Lower leg skin (tissue), 3 donors: Measurements from ENCODE around the gene PCBD2.

Experiments used
- POLR2A ChIP-seq, 2 donors: fragments of 450-650 bp; IDR thresholded peaks; one replicate each; pipeline ENCODE4 v1.6.1; 2016 to 2017; ENCODE audit warnings: antibody characterized with exemption in 2 of 2, mild to moderate bottlenecking in 1 of 2, moderate library complexity in 1 of 2
- TF ChIP-seq, protein P1 (sequence below), 3 donors: fragments of 450-650 bp; IDR thresholded peaks; one replicate each; pipeline ENCODE4 v1.5.1; 2016; ENCODE audit warnings: antibody characterized with exemption in 3 of 3, mild to moderate bottlenecking in 3 of 3, moderate library complexity in 2 of 3

DNA sequence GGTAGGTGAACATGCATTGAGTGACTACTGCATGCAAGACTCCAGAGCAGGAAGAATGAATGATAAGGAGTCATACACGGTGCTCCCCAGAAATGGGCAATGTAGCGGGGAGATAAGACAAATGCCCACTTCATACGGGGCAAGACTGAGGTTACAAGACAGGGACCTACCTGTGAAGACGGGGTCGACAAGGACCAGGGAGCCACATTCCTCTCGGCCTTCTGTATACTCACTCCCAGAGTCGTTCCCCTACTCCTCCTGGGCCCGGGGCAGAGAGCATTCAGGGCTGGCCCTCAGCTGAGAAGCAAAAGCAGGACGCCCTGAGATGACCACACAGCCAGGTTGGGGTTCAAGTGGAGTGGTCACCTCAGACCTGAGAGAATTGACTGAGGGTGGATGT is 102.4 kb downstream of the PCBD2 start:
- TF ChIP-seq, protein P1, sequence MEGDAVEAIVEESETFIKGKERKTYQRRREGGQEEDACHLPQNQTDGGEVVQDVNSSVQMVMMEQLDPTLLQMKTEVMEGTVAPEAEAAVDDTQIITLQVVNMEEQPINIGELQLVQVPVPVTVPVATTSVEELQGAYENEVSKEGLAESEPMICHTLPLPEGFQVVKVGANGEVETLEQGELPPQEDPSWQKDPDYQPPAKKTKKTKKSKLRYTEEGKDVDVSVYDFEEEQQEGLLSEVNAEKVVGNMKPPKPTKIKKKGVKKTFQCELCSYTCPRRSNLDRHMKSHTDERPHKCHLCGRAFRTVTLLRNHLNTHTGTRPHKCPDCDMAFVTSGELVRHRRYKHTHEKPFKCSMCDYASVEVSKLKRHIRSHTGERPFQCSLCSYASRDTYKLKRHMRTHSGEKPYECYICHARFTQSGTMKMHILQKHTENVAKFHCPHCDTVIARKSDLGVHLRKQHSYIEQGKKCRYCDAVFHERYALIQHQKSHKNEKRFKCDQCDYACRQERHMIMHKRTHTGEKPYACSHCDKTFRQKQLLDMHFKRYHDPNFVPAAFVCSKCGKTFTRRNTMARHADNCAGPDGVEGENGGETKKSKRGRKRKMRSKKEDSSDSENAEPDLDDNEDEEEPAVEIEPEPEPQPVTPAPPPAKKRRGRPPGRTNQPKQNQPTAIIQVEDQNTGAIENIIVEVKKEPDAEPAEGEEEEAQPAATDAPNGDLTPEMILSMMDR (IDR thresholded peaks at IDR 0.05): no peak
- TF ChIP-seq POLR2A (IDR thresholded peaks at IDR 0.05): no peak
